Stimulated activated CD4-positive, alpha-beta T cell treated with anti-CD3 and anti-CD28 coated beads, TNF-alpha, amount 100 ng/mL, for 1 hour (primary cell): ENCODE measurements around the gene CDV3.

Source experiments
- DNase-seq, 3 donors: peaks; one replicate each; pipeline ENCODE4 v3.0.0-alpha.2; 2020; ENCODE audit warnings: low read depth in 3 of 3, low spot score in 1 of 3

Gene CDV3

DNA sequence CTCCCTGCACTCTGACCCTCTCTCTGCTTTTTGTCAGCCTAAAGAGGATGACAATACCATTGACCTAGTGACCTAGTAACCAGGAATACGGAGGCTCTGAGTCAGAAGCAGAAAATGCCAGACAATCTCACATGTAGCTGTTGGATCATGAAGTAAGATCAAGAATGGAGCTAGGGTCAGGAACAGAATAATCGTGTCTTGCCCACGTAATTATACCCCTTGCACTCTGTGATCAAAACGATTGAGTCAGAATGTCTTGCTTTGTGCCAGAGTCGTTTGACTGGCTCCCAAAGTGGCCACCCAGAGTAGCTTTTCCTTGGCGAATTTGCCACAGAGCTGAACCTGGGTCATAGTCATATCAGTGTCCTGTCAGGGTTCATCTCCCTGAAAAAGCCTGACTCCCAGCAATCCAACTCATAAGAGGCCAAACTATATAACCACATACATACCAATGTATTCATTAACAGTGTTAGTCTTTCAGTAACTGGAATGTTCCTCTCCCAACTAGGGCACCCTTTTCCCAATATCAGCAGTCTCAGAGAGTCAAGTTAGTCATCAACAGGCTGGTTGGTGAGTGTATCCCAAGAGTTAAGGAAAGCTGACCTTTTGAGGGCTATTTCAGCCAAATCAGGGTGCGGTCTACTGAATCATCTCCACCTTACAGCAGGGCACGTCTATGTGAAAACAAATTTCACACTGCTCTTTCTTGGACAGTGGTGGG lies 5.0 kb upstream of the CDV3 start:
- no peak for DNase-seq

GRCh38 chr3:133570139-133570936 lies 3.1 kb upstream of the CDV3 start:
- DNase-seq, result no peak

DNA sequence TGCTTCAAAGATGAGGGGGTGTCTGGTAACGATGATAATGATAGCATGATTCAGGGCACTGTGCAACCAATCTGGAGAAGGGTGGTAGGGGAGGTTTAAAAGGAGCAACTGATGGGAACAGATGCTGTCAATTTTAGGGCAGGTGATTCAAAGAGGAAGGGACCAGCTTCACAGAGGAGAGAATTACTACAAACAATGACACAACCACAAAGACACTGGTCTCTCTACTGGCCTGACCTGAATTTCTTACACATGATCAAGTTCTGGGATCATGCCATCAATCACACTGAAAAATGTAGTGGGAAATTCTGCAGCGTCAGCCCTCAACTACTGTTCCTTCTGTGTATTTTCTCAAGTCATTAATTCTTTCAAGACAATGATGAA lies 2.6 kb upstream of the CDV3 start:
- DNase-seq, result no peak

DNA sequence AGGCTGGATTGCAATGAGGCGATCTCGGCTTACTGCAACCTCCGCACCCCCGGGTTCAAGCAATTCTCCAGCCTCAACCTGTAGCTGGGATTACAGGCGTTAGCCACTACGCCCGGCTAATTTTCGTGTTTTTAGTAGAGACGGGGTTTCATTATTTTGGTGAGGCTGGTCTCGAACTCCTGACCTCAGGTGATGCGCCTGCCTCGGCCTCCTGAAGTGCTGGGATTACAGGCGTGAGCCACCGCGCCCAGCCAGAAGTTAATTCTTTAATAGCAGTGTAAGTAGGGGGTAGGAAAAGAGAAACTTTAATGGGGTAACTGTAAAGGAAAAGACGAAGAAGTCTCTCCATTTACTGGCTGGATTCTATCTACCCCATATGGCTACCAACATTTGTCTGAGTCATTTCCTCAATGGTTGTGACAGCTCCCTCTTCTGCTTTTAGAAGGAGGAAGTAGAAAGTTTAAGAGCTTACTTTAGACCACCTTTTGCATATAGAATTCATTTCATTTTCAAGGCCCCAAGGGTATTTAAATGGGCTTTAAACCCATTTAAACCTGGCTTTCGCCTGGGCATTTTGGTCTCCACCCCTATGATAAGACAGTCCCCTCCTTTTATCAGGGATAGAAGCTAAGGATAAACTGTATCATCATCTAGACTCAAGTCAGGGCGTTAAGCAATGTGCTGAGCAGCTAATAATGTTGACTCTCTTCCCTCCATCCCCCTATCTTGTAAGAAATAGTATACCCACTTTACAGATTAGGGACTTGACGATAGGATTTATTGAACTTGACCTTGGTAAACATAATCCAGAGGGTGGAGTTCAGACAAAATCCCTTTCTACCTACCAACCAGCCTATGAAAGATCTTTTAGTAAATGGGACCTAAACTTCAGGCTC lies 1.1 kb upstream of the CDV3 start:
- no peak for DNase-seq

- DNase-seq, result peak; percentile 99 to 100 (median 100)
Measured at GRCh38 chr3:133573054-133573628, 345 bp upstream of the CDV3 start.

DNA sequence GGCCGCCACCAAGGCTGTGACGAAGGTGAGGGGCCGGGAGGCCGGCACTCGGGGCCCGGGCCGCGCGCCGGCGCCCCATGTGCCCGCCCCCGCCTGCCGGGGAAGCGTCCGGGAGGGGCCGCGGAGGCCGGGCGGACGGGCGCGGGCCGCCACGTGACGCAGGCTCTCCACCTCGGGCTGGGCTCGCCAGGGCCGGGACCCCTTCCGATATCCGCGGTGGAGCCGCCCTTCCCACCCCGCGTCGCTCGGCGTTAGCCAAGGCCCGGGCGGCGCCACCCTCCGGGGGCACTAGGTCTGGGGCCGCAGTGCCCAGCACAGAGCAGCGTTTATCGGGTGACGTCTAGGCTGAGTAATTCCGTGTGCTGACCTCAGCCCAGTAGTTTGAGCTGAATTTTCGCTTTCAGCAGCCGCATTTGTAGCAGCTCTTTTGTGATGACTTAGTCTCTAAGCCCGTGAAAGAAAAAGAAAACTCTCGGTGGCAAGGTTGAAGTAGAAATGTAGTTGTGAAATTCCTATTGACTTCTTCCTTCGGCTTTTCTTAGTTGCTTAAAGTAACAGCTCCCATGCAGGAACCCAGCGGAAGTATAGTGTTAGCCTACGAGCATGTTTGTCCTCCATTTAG lies 885 bp downstream of the CDV3 start:
- DNase-seq, result peak in 2 of 3 donors; percentile 38 to 50

GRCh38 chr3:133575086-133575485 lies 1.6 kb downstream of the CDV3 start:
- no peak for DNase-seq

DNA sequence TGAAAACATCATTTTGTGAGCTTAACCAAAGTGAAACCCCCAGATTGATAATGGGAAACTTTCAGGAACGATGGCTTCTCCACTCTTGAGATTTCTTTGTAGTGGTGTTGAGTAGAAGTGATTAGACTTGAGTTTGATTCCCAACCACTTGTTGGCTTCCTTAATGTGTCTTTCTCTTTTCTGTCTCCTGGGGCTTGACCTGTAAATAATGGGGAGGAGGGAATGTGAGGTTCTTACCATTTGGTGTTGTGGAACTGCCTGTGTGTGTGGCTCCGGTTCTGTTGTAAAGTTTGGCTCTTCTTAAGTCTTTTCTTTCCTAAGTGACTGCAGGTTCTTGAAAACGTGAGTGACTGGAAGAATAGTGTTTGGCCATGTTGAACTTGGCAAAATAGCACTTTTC lies 2.7 kb downstream of the CDV3 start:
- DNase-seq, result no peak

GRCh38 chr3:133578548-133579191 lies 5.2 kb downstream of the CDV3 start:
- DNase-seq, result no peak

DNA sequence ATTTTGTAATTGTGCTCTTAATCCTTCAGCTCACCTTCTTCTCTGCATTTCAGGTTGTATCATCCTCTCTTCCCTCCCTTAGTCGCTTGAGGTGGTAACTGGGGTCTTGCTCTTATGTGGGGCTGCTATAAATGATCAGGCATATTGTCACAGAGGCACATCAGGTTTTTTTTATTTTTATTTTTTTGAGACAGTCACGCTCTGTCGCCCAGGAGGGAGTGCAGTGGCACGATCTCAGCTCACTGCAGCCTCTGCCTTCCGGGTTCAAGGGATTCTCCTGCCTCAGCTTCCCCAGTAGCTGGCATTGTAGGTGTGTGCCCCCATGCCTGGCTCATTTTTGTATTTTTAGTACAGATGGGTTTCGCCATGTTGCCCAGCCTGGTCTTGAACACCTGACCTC lies 9.9 kb downstream of the CDV3 start:
- DNase-seq, result no peak

DNA sequence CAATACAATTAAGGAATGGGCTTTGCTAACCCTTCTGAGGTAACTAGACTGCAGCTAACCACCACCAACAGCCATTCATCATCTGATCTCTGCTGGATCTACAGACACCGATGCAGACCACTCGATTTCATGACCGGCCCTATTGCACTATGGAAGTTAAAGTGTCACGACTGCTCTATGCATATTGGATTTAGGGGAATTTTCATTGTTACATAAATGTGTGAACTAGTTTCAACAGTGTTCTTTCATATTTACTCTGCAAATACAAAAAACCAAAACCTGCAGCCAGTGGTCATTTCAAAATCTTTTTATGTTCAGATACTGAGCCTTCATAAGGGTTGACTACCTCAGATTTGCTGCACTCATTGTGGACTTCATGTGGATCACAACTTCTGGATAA lies 14.5 kb downstream of the CDV3 start:
- no peak for DNase-seq

GRCh38 chr3:133588784-133589465 lies 15.4 kb downstream of the CDV3 start:
- no peak for DNase-seq

GRCh38 chr3:133589503-133589902 lies 16.0 kb downstream of the CDV3 start:
- no peak for DNase-seq

DNA sequence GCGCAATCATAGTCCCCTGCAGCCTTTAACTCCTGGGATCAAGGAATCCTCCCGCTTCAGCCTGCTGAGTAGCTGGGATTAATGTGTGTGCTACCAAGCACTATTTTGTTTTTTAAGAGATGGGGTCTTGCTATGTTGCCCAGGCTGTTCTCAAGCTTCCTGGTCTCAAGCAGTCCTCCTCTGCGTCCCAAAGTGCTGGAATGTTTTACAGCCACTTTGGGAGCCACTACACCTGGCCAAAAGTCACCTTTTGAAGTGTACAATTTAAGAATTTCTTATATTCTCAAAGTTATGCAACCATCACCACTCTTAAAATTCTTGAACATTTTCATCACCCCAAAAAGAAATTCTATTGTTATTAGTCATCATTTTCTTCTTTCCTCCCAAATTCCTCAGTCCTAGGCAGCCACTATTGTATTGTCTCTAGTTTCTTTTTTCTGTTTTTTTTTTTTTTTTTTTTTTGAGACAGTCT lies 17.8 kb downstream of the CDV3 start:
- DNase-seq, result no peak

- DNase-seq, result no peak
Measured at GRCh38 chr3:133592843-133593242, 19.4 kb downstream of the CDV3 start.

GRCh38 chr3:133593243-133593642 lies 19.8 kb downstream of the CDV3 start:
- DNase-seq, result no peak

- DNase-seq, result no peak
Measured at GRCh38 chr3:133595341-133595740, 21.9 kb downstream of the CDV3 start.

- DNase-seq, result no peak
Measured at GRCh38 chr3:133598405-133598804, 24.9 kb downstream of the CDV3 start.

GRCh38 chr3:133599280-133599679 lies 25.8 kb downstream of the CDV3 start:
- no peak for DNase-seq
